Chondrocyte (in vitro differentiated cells): ENCODE results near the gene SEC14L1. TPM values are rescaled to one million over a fixed set of nuclear protein-coding genes. Genes with fewer than 3 reads are reported as not detected.

Experiments
- DNase-seq: peaks from one replicate; pipeline ENCODE4 v3.0.0; 2021; ENCODE audit warnings: mixed read lengths, low spot score
- H3K27ac Mint-ChIP-seq: one replicate; pipeline ENCODE4 v1.8.0; 2021; ENCODE audit warnings: mild to moderate bottlenecking, moderate library complexity, mixed read lengths; ENCODE audit not compliant: unreplicated experiment
- H3K27me3 Mint-ChIP-seq: 2 replicates; pipeline ENCODE4 v1.8.0; 2021; ENCODE audit warnings: low read depth, mixed read lengths
- H3K36me3 Mint-ChIP-seq: 2 replicates; pipeline ENCODE4 v1.8.0; 2021; ENCODE audit warnings: low read depth, mixed read lengths
- H3K4me1 Mint-ChIP-seq: 2 replicates; pipeline ENCODE4 v1.8.0; 2021; ENCODE audit warnings: low read depth, mild to moderate bottlenecking, mixed read lengths
- H3K4me3 Mint-ChIP-seq: one replicate; pipeline ENCODE4 v1.8.0; 2021; ENCODE audit warnings: mild to moderate bottlenecking, moderate library complexity, mixed read lengths; ENCODE audit not compliant: unreplicated experiment
- H3K9me3 Mint-ChIP-seq: 2 replicates; pipeline ENCODE4 v1.8.0; 2021; ENCODE audit warnings: low read depth, mixed read lengths
- CTCF ChIP-seq: fragments of 200-600 bp; sonication (generic); IDR thresholded peaks from 2 replicates; pipeline ENCODE4 v1.5.0; 2021; ENCODE audit warnings: antibody characterized with exemption, mild to moderate bottlenecking, moderate library complexity
- total RNA-seq: library from RNA; stranded (reverse); gene quantifications from 3 replicates; pipeline ENCODE4 v1.2.1, GENCODE V29; 2021

Gene SEC14L1
- total RNA-seq, 1 donor from 2014 or later: 51.8 TPM

GRCh38 chr17:77177002-77177741 lies 36.4 kb downstream of the SEC14L1 start:
- peaks cover 25% of the 10 kb centered on the region for H3K4me1 Mint-ChIP-seq

GRCh38 chr17:77178050-77178449 lies 37.3 kb downstream of the SEC14L1 start:
- peaks cover 10% of the 10 kb centered on the region for H3K9me3 Mint-ChIP-seq
- no peak for TF ChIP-seq CTCF
- peaks cover 31% of the 10 kb centered on the region for H3K4me1 Mint-ChIP-seq
- H3K36me3 Mint-ChIP-seq: peaks cover 11% of the 10 kb centered on the region
- no peak overlapping the region for H3K27ac Mint-ChIP-seq
- DNase-seq: no peak
- no peaks in the 10 kb centered on the region for H3K27me3 Mint-ChIP-seq
- no peak overlapping the region for H3K4me3 Mint-ChIP-seq

More at GRCh38 chr17:77177002-77177741, 36.4 kb downstream of the SEC14L1 start:
- Mint-ChIP-seq H3K4me3 (no peak overlapping the region), H3K36me3 (peaks cover 11% of the 10 kb centered on the region), H3K9me3 (peaks cover 10% of the 10 kb centered on the region), H3K27me3 (no peaks in the 10 kb centered on the region), H3K27ac (no peak overlapping the region)
- TF ChIP-seq CTCF: no peak
- no peak for DNase-seq

GRCh38 chr17:77178563-77178962 lies 37.8 kb downstream of the SEC14L1 start:
- no peak overlapping the region for H3K27ac Mint-ChIP-seq
- no peak for DNase-seq
- peaks cover 10% of the 10 kb centered on the region for H3K9me3 Mint-ChIP-seq
- no peak overlapping the region for H3K4me3 Mint-ChIP-seq
- no peak for TF ChIP-seq CTCF
- peaks cover 26% of the 10 kb centered on the region for H3K4me1 Mint-ChIP-seq
- peaks cover 11% of the 10 kb centered on the region for H3K36me3 Mint-ChIP-seq
- H3K27me3 Mint-ChIP-seq: no peaks in the 10 kb centered on the region

- H3K36me3 Mint-ChIP-seq: no peaks in the 10 kb centered on the region
- DNase-seq: no peak
- TF ChIP-seq CTCF: no peak
- H3K4me1 Mint-ChIP-seq: peaks cover 20% of the 10 kb centered on the region
- H3K27ac Mint-ChIP-seq: no peak overlapping the region
- H3K4me3 Mint-ChIP-seq: no peak overlapping the region
- no peaks in the 10 kb centered on the region for H3K9me3 Mint-ChIP-seq
- no peaks in the 10 kb centered on the region for H3K27me3 Mint-ChIP-seq
These were observed 40.0 kb downstream of the SEC14L1 start for GRCh38 chr17:77180503-77181357.
